HEK293 (cell line): ENCODE results near the gene VDR.

ENCODE experiments used
- CTCF ChIA-PET: fragments of 350-600 bp; formaldehyde crosslinking; extraction: SDS; loops from one replicate; lab custom pipeline; 2021; ENCODE audit warnings: antibody characterized with exemption; lab: Yijun Ruan, JAX
- POLR2A ChIA-PET: fragments of 300-600 bp; formaldehyde crosslinking; extraction: SDS; loops from one replicate; lab custom pipeline; 2020; ENCODE audit warnings: antibody characterized with exemption, inconsistent platforms; lab: Yijun Ruan, JAX
- H3K27ac ChIP-seq: fragments of 200-500 bp; sonication (Bioruptor generic); 2 replicates; pipeline ENCODE4 v1.5.1; 2014; ENCODE audit warnings: low read depth, low read length, control low read depth, inconsistent platforms; ENCODE audit errors: extremely low read depth
- H3K36me3 ChIP-seq, 2 experiments: fragments of 200-500 bp in 1 of 2; sonication (Bioruptor generic) in 1 of 2; 1 replicate in 1 of 2; 2 replicates in 1 of 2; pipeline ENCODE4 v1.5.1; 2014 to 2017; ENCODE audit warnings: inconsistent platforms in 2 of 2, low read length in 2 of 2; ENCODE audit not compliant: control insufficient read depth in 2 of 2, insufficient read depth in 1 of 2
- H3K4me1 ChIP-seq: fragments of 200-500 bp; sonication (Bioruptor generic); 2 replicates; pipeline ENCODE4 v1.5.1; 2014; ENCODE audit warnings: mild to moderate bottlenecking, low read length, inconsistent platforms; ENCODE audit not compliant: control insufficient read depth, insufficient read depth
- H3K4me3 ChIP-seq: 2 replicates; pipeline ENCODE4 v1.5.1; 2011; ENCODE audit warnings: low read depth, mild to moderate bottlenecking, control low read depth, low read length, moderate library complexity
- H3K9me3 ChIP-seq: fragments of 200-500 bp; sonication (Bioruptor generic); 2 replicates; pipeline ENCODE4 v1.5.1; 2014; ENCODE audit warnings: low read depth, low read length, inconsistent platforms; ENCODE audit not compliant: control insufficient read depth, insufficient read depth
- BCL6B ChIP-seq: fragments of 450-650 bp; formaldehyde crosslinking; IDR thresholded peaks from 2 replicates; pipeline ENCODE4 v1.5.1; 2017; ENCODE audit warnings: missing biosample characterization, missing genetic modification characterization
- HOXA7 ChIP-seq: sonication (generic); formaldehyde crosslinking; IDR thresholded peaks from 2 replicates; pipeline ENCODE4 v1.8.1; 2022; ENCODE audit warnings: missing genetic modification reagents, borderline replicate concordance
- KLF9 ChIP-seq: fragments of 450-650 bp; formaldehyde crosslinking; IDR thresholded peaks from 2 replicates; pipeline ENCODE4 v1.5.1; 2016; ENCODE audit warnings: missing biosample characterization, missing genetic modification characterization, low read depth
- MZF1 ChIP-seq: fragments of 450-650 bp; formaldehyde crosslinking; IDR thresholded peaks from 2 replicates; pipeline ENCODE4 v1.5.1; 2017; ENCODE audit warnings: missing biosample characterization, missing genetic modification characterization, borderline replicate concordance
- SALL2 ChIP-seq: fragments of 450-650 bp; formaldehyde crosslinking; IDR thresholded peaks from 2 replicates; pipeline ENCODE4 v1.5.0; 2017; ENCODE audit warnings: missing biosample characterization, mild to moderate bottlenecking, missing genetic modification characterization, borderline replicate concordance
- TCF7L2 ChIP-seq: IDR thresholded peaks from 2 replicates; pipeline ENCODE4 v1.6.1; 2011; ENCODE audit warnings: low read depth, mild to moderate bottlenecking, inconsistent platforms, low read length, moderate library complexity, borderline replicate concordance
- ZBTB1 ChIP-seq: fragments of 450-650 bp; formaldehyde crosslinking; IDR thresholded peaks from 2 replicates; pipeline ENCODE4 v1.5.1; 2016; ENCODE audit warnings: missing biosample characterization, missing genetic modification characterization
- ZBTB7A ChIP-seq: fragments of 450-650 bp; formaldehyde crosslinking; IDR thresholded peaks from 2 replicates; pipeline ENCODE4 v1.5.1; 2016; ENCODE audit warnings: low read depth, missing biosample characterization, missing genetic modification characterization
- ZIC2 ChIP-seq: fragments of 450-650 bp; formaldehyde crosslinking; IDR thresholded peaks from 2 replicates; pipeline ENCODE4 v1.5.1; 2016; ENCODE audit warnings: missing biosample characterization, missing genetic modification characterization
- ZNF112 ChIP-seq: fragments of 450-650 bp; formaldehyde crosslinking; IDR thresholded peaks from 2 replicates; pipeline ENCODE4 v1.5.0; 2017; ENCODE audit warnings: missing biosample characterization, missing genetic modification characterization
- ZNF121 ChIP-seq: fragments of 450-650 bp; formaldehyde crosslinking; IDR thresholded peaks from 2 replicates; pipeline ENCODE4 v1.5.1; 2016; ENCODE audit warnings: missing biosample characterization, missing genetic modification characterization
- ZNF148 ChIP-seq: fragments of 450-650 bp; formaldehyde crosslinking; IDR thresholded peaks from 2 replicates; pipeline ENCODE4 v1.5.0; 2017; ENCODE audit warnings: missing biosample characterization, missing genetic modification characterization, borderline replicate concordance
- ZNF302 ChIP-seq: fragments of 450-650 bp; formaldehyde crosslinking; IDR thresholded peaks from 2 replicates; pipeline ENCODE4 v1.5.1; 2016; ENCODE audit warnings: missing biosample characterization, missing genetic modification characterization, low read depth
- ZNF394 ChIP-seq: fragments of 450-650 bp; formaldehyde crosslinking; IDR thresholded peaks from 2 replicates; pipeline ENCODE4 v1.5.1; 2016; ENCODE audit warnings: missing biosample characterization, missing genetic modification characterization, mild to moderate bottlenecking, moderate library complexity, borderline replicate concordance
- ZNF510 ChIP-seq: fragments of 450-650 bp; formaldehyde crosslinking; IDR thresholded peaks from 2 replicates; pipeline ENCODE4 v1.5.1; 2018; ENCODE audit warnings: mild to moderate bottlenecking, missing genetic modification characterization, missing biosample characterization; ENCODE audit not compliant: insufficient replicate concordance
- ZNF777 ChIP-seq: fragments of 450-650 bp; formaldehyde crosslinking; IDR thresholded peaks from 2 replicates; pipeline ENCODE4 v1.5.1; 2017; ENCODE audit warnings: missing biosample characterization, missing genetic modification characterization, borderline replicate concordance
- TF ChIP-seq, protein P1 (sequence below): sonication (generic); formaldehyde crosslinking; IDR thresholded peaks from 2 replicates; pipeline ENCODE4 v1.8.1; 2022; ENCODE audit warnings: mild to moderate bottlenecking, moderate library complexity, missing genetic modification reagents
- TF ChIP-seq, protein P2 (sequence below): fragments of 450-650 bp; formaldehyde crosslinking; IDR thresholded peaks from 2 replicates; pipeline ENCODE4 v1.5.1; 2016; ENCODE audit warnings: missing biosample characterization, missing genetic modification characterization
- TF ChIP-seq, protein P3 (sequence below): fragments of 450-650 bp; formaldehyde crosslinking; IDR thresholded peaks from 2 replicates; pipeline ENCODE4 v1.5.1; 2016; ENCODE audit warnings: missing biosample characterization, missing genetic modification characterization

Gene VDR

DNA sequence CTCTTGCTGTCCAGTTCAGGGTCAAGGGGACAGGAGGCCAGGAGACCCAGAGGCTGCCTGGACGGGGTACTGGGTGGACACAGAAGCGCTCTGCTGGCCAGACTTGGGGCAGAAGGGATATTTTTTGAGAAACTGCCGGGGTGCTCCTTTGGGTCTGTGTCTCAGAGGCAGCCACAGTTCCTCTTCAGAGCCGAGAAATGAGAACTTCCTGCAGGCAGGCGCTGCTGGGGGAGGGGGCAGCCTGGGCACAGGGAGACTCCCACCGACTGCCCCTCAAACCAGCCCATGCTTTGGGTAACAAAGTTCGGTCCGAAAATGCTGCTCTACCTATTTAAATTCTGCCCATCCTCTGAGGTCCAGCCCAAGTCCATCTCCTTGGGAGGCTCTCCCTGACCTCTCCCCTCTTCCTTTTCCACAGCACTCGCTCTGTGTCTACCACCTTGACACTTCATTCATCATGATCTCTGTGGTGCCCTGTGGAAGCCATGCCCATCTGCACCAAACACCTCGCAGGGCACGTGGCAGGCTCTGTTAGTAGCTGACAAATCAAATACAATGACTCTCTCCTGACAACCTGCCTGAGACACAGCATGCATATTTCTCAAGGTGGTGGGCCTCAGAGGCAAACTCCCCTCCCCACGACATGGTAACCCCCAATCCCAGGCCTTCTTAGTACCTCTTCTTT is 101.5 kb downstream of the VDR start:
- Histone ChIP-seq H3K4me3 (no peak overlapping the region), H3K27ac (no peak overlapping the region), H3K4me1 (peaks cover 4% of the 10 kb centered on the region; the same call in 1 of the 2 replicates), H3K36me3 (peaks cover 0 to 35% of the 10 kb centered on the region in 2 experiments; a peak in 1 of 3 replicates), H3K9me3 (no peaks in the 10 kb centered on the region)
- TF ChIP-seq ZNF121 (tag by site-specific recombination) (no peak), BCL6B (tag by site-specific recombination) (no peak), ZNF148 (tag by site-specific recombination) (no peak), ZNF777 (no peak), SALL2 (tag by site-specific recombination) (no peak), KLF9 (tag by site-specific recombination) (no peak), ZNF112 (tag by site-specific recombination) (no peak), ZNF394 (no peak), TCF7L2 (no peak), ZBTB1 (tag by site-specific recombination) (no peak), ZNF510 (tag by site-specific recombination) (no peak), ZIC2 (no peak), ZBTB7A (tag by site-specific recombination) (no peak), MZF1 (tag by site-specific recombination) (no peak), ZNF302 (tag by site-specific recombination) (no peak), HOXA7 (CRISPR knock-in tag) (no peak)
- TF ChIP-seq, protein P1, sequence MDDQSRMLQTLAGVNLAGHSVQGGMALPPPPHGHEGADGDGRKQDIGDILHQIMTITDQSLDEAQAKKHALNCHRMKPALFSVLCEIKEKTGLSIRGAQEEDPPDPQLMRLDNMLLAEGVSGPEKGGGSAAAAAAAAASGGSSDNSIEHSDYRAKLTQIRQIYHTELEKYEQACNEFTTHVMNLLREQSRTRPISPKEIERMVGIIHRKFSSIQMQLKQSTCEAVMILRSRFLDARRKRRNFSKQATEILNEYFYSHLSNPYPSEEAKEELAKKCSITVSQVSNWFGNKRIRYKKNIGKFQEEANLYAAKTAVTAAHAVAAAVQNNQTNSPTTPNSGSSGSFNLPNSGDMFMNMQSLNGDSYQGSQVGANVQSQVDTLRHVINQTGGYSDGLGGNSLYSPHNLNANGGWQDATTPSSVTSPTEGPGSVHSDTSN (CRISPR knock-in tag): no peak
- TF ChIP-seq, protein P2, sequence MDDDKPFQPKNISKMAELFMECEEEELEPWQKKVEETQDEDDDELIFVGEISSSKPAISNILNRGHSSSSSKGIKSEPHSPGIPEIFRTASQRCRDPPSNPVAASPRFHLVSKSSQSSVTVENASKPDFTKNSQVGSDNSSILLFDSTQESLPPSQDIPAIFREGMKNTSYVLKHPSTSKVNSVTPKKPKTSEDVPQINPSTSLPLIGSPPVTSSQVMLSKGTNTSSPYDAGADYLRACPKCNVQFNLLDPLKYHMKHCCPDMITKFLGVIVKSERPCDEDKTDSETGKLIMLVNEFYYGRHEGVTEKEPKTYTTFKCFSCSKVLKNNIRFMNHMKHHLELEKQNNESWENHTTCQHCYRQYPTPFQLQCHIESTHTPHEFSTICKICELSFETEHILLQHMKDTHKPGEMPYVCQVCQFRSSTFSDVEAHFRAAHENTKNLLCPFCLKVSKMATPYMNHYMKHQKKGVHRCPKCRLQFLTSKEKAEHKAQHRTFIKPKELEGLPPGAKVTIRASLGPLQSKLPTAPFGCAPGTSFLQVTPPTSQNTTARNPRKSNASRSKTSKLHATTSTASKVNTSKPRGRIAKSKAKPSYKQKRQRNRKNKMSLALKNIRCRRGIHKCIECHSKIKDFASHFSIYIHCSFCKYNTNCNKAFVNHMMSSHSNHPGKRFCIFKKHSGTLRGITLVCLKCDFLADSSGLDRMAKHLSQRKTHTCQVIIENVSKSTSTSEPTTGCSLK (tag by site-specific recombination): no peak
- TF ChIP-seq, protein P3, sequence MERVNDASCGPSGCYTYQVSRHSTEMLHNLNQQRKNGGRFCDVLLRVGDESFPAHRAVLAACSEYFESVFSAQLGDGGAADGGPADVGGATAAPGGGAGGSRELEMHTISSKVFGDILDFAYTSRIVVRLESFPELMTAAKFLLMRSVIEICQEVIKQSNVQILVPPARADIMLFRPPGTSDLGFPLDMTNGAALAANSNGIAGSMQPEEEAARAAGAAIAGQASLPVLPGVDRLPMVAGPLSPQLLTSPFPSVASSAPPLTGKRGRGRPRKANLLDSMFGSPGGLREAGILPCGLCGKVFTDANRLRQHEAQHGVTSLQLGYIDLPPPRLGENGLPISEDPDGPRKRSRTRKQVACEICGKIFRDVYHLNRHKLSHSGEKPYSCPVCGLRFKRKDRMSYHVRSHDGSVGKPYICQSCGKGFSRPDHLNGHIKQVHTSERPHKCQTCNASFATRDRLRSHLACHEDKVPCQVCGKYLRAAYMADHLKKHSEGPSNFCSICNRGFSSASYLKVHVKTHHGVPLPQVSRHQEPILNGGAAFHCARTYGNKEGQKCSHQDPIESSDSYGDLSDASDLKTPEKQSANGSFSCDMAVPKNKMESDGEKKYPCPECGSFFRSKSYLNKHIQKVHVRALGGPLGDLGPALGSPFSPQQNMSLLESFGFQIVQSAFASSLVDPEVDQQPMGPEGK (tag by site-specific recombination): no peak
- ChIA-PET CTCF (interaction anchor here (1.0 to 14.1 kb wide), 2 partner anchors 32 to 60 kb away, joined by 3 to 234 read pairs; no protein-coding TSS in a partner anchor), POLR2A (interaction anchor here (1.3 kb wide), 1 partner anchor 25 kb away, joined by 6 read pairs; no protein-coding TSS in a partner anchor)
